ENCODE measurements around the gene LCN10. TPM values are rescaled to one million over a fixed set of nuclear protein-coding genes. Genes with fewer than 3 reads are reported as not detected.
"Not testable (repeated sequence)": the region's sequence is repeated elsewhere in the genome, so short reads cannot be mapped to it uniquely, and the experiment has no call there.

Gene LCN10
- total RNA-seq, 1 experiment from 2014 or later = not detected

- Histone ChIP-seq H3K36me3 (ENCODE audit: low read depth, low read length) (no peaks in the 10 kb centered on the region), H3K27me3 (ENCODE audit: low read length) (no peaks in the 10 kb centered on the region), H3K4me3 (ENCODE audit: low read length) (no peak overlapping the region), H3K27ac (ENCODE audit: low read length) (no peak overlapping the region), H4K20me1 (ENCODE audit: low read length) (no peaks in the 10 kb centered on the region), H3K9me2 (replicated peaks; ENCODE audit: low read length) (no peaks in the 10 kb centered on the region), H3K4me1 (ENCODE audit: insufficient read depth, low read length) (no peaks in the 10 kb centered on the region), H3K9ac (ENCODE audit: low read length) (no peak overlapping the region), H3K9me3 (ENCODE audit: low read length) (no peaks in the 10 kb centered on the region), H3K4me2 (ENCODE audit: low read length) (no peak overlapping the region), H2AFZ (ENCODE audit: low read length) (no peak overlapping the region), H3F3A (ENCODE audit: low read length, unreplicated experiment) (no peaks in the 10 kb centered on the region), H3K79me2 (ENCODE audit: low read length) (no peaks in the 10 kb centered on the region)
- intact Hi-C loops (cut with micrococcal nuclease) = no loop called here
- TF ChIP-seq EZH2 (IDR thresholded peaks at IDR 0.05; ENCODE audit: low read length, unreplicated experiment) (no peak), CTCF (conservative IDR thresholded peaks at IDR 0.05; ENCODE audit: low read depth, low read length) (no peak), EZH2phosphoT487 (IDR thresholded peaks at IDR 0.05; ENCODE audit: borderline replicate concordance, low read length) (no peak)
- ChIA-PET POLR2A (ENCODE audit: unreplicated experiment) (no interaction called here), CTCF (no interaction called here)
- DNase-seq (no peak), ATAC-seq (no peak)
- BruUV-seq (replicated peaks) = no TSS peak
Observed at GRCh38 chr9:136756134-136756438, 13.3 kb upstream of the LCN10 start.

GRCh38 chr9:136755302-136756133, 12.8 kb upstream of the LCN10 start:
- H3K4me3 ChIP-seq (ENCODE audit: low read length); DNase-seq; CTCF ChIA-PET; POLR2A ChIA-PET (ENCODE audit: unreplicated experiment); H3K27me3 ChIP-seq (ENCODE audit: low read length); H3K4me1 ChIP-seq (ENCODE audit: insufficient read depth, low read length); H3K36me3 ChIP-seq (ENCODE audit: low read depth, low read length); H4K20me1 ChIP-seq (ENCODE audit: low read length); ATAC-seq; H3F3A ChIP-seq (ENCODE audit: low read length, unreplicated experiment); intact Hi-C loops (cut with micrococcal nuclease); H3K9ac ChIP-seq (ENCODE audit: low read length); BruUV-seq (replicated peaks); H2AFZ ChIP-seq (ENCODE audit: low read length); H3K79me2 ChIP-seq (ENCODE audit: low read length); H3K4me2 ChIP-seq (ENCODE audit: low read length); H3K9me2 ChIP-seq (replicated peaks; ENCODE audit: low read length); H3K9me3 ChIP-seq (ENCODE audit: low read length); H3K27ac ChIP-seq (ENCODE audit: low read length): not testable (repeated sequence)

- ATAC-seq = no peak
Observed at GRCh38 chr9:136754626-136755301, 12.0 kb upstream of the LCN10 start.

More at GRCh38 chr9:136754626-136755301, 12.0 kb upstream of the LCN10 start:
- Histone ChIP-seq H3K9me3 (ENCODE audit: low read length) (no peaks in the 10 kb centered on the region), H4K20me1 (ENCODE audit: low read length) (no peaks in the 10 kb centered on the region), H3K4me1 (ENCODE audit: insufficient read depth, low read length) (no peaks in the 10 kb centered on the region), H3K79me2 (ENCODE audit: low read length) (no peaks in the 10 kb centered on the region), H3K9me2 (replicated peaks; ENCODE audit: low read length) (no peaks in the 10 kb centered on the region), H3K9ac (ENCODE audit: low read length) (no peak overlapping the region), H3F3A (ENCODE audit: low read length, unreplicated experiment) (no peaks in the 10 kb centered on the region), H3K36me3 (ENCODE audit: low read depth, low read length) (no peaks in the 10 kb centered on the region), H3K27ac (ENCODE audit: low read length) (no peak overlapping the region), H3K4me2 (ENCODE audit: low read length) (no peak overlapping the region), H3K27me3 (ENCODE audit: low read length) (no peaks in the 10 kb centered on the region), H3K4me3 (ENCODE audit: low read length) (no peak overlapping the region), H2AFZ (ENCODE audit: low read length) (no peak overlapping the region)
- DNase-seq = no peak
- ChIA-PET CTCF (no interaction called here), POLR2A (ENCODE audit: unreplicated experiment) (no interaction called here)
- no TSS peak for BruUV-seq (replicated peaks)
- TF ChIP-seq CTCF (conservative IDR thresholded peaks at IDR 0.05; ENCODE audit: low read depth, low read length) (no peak), EZH2 (IDR thresholded peaks at IDR 0.05; ENCODE audit: low read length, unreplicated experiment) (no peak), EZH2phosphoT487 (IDR thresholded peaks at IDR 0.05; ENCODE audit: borderline replicate concordance, low read length) (no peak)
- intact Hi-C loops (cut with micrococcal nuclease) = no loop called here

All from PC-3 (cell line).